IMR-90 (cell line): ENCODE data around the gene OTOG. TPM values are rescaled to one million over a fixed set of nuclear protein-coding genes. Genes with fewer than 3 reads are reported as not detected.

Experiments used
- ATAC-seq: fragments of 200-7000 bp; cut with Tn5 transposase; 2 replicates; pipeline ENCODE4 v1.9.1; 2020; ENCODE audit warnings: low read depth, mild to moderate bottlenecking, moderate library complexity
- BruUV-seq: library from RNA; stranded (reverse); fragments of 400-500 nt; replicated peaks from 2 replicates; lab custom pipeline; 2021; lab: Mats Ljungman, UMichigan
- CTCF ChIA-PET: fragments of 300-600 bp; formaldehyde crosslinking; extraction: SDS; loops from one replicate; lab custom pipeline; 2021; ENCODE audit warnings: antibody characterized with exemption; lab: Yijun Ruan, JAX
- POLR2A ChIA-PET: fragments of 300-600 bp; sonication (Branson Sonifier 250); formaldehyde crosslinking; loops from one replicate; lab custom pipeline; 2022; ENCODE audit warnings: antibody characterized with exemption; ENCODE audit not compliant: unreplicated experiment; lab: Charles Lee
- DNase-seq: peaks from one replicate; pipeline ENCODE4 v3.0.0; 2013
- H2AFZ ChIP-seq: replicated peaks from 2 replicates; pipeline ENCODE3; 2013; ENCODE audit warnings: low read length, mild to moderate bottlenecking; ENCODE audit not compliant: poor library complexity
- H2AK5ac ChIP-seq: 2 replicates; pipeline ENCODE4 v1.6.1; 2013; ENCODE audit warnings: low read depth, low read length, inconsistent platforms
- H2AK9ac ChIP-seq: replicated peaks from 2 replicates; pipeline ENCODE3; 2013; ENCODE audit warnings: mild to moderate bottlenecking, low read depth, low read length, moderate library complexity; ENCODE audit not compliant: poor library complexity
- H2BK120ac ChIP-seq: 2 replicates; pipeline ENCODE4 v1.6.1; 2013; ENCODE audit warnings: low read depth, low read length, inconsistent platforms
- H2BK15ac ChIP-seq: 3 replicates; pipeline ENCODE4 v1.6.1; 2013; ENCODE audit warnings: low read depth, low read length, inconsistent platforms
- H2BK20ac ChIP-seq: 2 replicates; pipeline ENCODE4 v1.6.1; 2013; ENCODE audit warnings: low read depth, mild to moderate bottlenecking, inconsistent platforms, low read length, moderate library complexity
- H2BK5ac ChIP-seq: 2 replicates; pipeline ENCODE4 v1.6.1; 2013; ENCODE audit warnings: mild to moderate bottlenecking, low read depth, low read length, inconsistent platforms; ENCODE audit not compliant: poor library complexity, severe bottlenecking
- H3K14ac ChIP-seq: replicated peaks from 2 replicates; pipeline ENCODE4 v1.6.1; 2013; ENCODE audit warnings: low read depth, low read length, inconsistent platforms
- H3K18ac ChIP-seq: 2 replicates; pipeline ENCODE4 v1.6.1; 2013; ENCODE audit warnings: low read depth, low read length, control low read depth
- H3K23ac ChIP-seq: 2 replicates; pipeline ENCODE4 v1.6.1; 2013; ENCODE audit warnings: low read depth, low read length, inconsistent platforms
- H3K27ac ChIP-seq: 2 replicates; pipeline ENCODE4 v1.5.1; 2013; ENCODE audit warnings: mild to moderate bottlenecking, control low read depth, low read length; ENCODE audit not compliant: insufficient read depth
- H3K27me3 ChIP-seq: 2 replicates; pipeline ENCODE4 v1.6.1; 2013; ENCODE audit warnings: low read length; ENCODE audit not compliant: control insufficient read depth, insufficient read depth
- H3K36me3 ChIP-seq: 2 replicates; pipeline ENCODE4 v1.6.1; 2013; ENCODE audit warnings: low read length, mixed read lengths; ENCODE audit not compliant: control insufficient read depth, insufficient read depth
- H3K4ac ChIP-seq: 2 replicates; pipeline ENCODE4 v1.6.1; 2013; ENCODE audit warnings: low read depth, low read length, inconsistent platforms
- H3K4me1 ChIP-seq: 2 replicates; pipeline ENCODE4 v1.6.1; 2013; ENCODE audit warnings: low read length, mixed read lengths; ENCODE audit not compliant: control insufficient read depth, insufficient read depth
- H3K4me2 ChIP-seq: 2 replicates; pipeline ENCODE4 v1.6.1; 2013; ENCODE audit warnings: low read depth, mild to moderate bottlenecking, control low read depth, low read length, moderate library complexity
- H3K4me3 ChIP-seq: 2 replicates; pipeline ENCODE4 v1.5.1; 2013; ENCODE audit warnings: low read depth, mild to moderate bottlenecking, control low read depth, low read length, moderate library complexity; ENCODE audit not compliant: insufficient read depth
- H3K56ac ChIP-seq: 2 replicates; pipeline ENCODE4 v1.6.1; 2013; ENCODE audit warnings: low read length, inconsistent platforms; ENCODE audit not compliant: insufficient read depth; ENCODE audit errors: extremely low read depth
- H3K79me1 ChIP-seq, 2 experiments: 2 replicates each; pipeline ENCODE4 v1.6.1; 2013; ENCODE audit warnings: low read length in 2 of 2, inconsistent platforms in 1 of 2, low read depth in 1 of 2
- H3K9ac ChIP-seq: 2 replicates; pipeline ENCODE4 v1.6.1; 2013; ENCODE audit warnings: low read depth, low read length, control low read depth
- H3K9me1 ChIP-seq: 2 replicates; pipeline ENCODE4 v1.6.1; 2013; ENCODE audit warnings: low read length, inconsistent platforms; ENCODE audit not compliant: insufficient read depth
- H3K9me3 ChIP-seq: 2 replicates; pipeline ENCODE4 v1.6.1; 2013; ENCODE audit warnings: low read length; ENCODE audit not compliant: control insufficient read depth, insufficient read depth
- H4K20me1 ChIP-seq: 2 replicates; pipeline ENCODE4 v1.6.1; 2013; ENCODE audit warnings: low read length, inconsistent platforms; ENCODE audit not compliant: insufficient read depth
- H4K5ac ChIP-seq: 2 replicates; pipeline ENCODE4 v1.6.1; 2013; ENCODE audit warnings: mild to moderate bottlenecking, low read depth, low read length, control low read depth
- H4K8ac ChIP-seq, 2 experiments: 2 replicates each; pipeline ENCODE4 v1.6.1; 2013; ENCODE audit warnings: low read depth in 2 of 2, low read length in 2 of 2, control low read depth in 1 of 2, inconsistent platforms in 1 of 2
- H4K91ac ChIP-seq: 2 replicates; pipeline ENCODE4 v1.6.1; 2013; ENCODE audit warnings: low read depth, low read length, inconsistent platforms; ENCODE audit not compliant: insufficient read depth
- CHD1 ChIP-seq: IDR thresholded peaks from 2 replicates; pipeline ENCODE4 v1.6.1; 2012; ENCODE audit warnings: low read depth, low read length, improper control_type of control experiment
- ELK1 ChIP-seq: fragments of 150-350 bp; IDR thresholded peaks from 2 replicates; pipeline ENCODE4 v1.6.1; 2016; ENCODE audit warnings: low read depth, mild to moderate bottlenecking, low read length, moderate library complexity, borderline replicate concordance
- FOS ChIP-seq: fragments of 150-350 bp; IDR thresholded peaks from 2 replicates; pipeline ENCODE4 v1.6.1; 2016; ENCODE audit warnings: low read depth, low read length
- NFE2L2 ChIP-seq: fragments of 150-350 bp; IDR thresholded peaks from 2 replicates; pipeline ENCODE4 v1.6.1; 2016; ENCODE audit warnings: low read depth, mild to moderate bottlenecking, low read length
- POLR2A ChIP-seq: IDR thresholded peaks from 2 replicates; pipeline ENCODE4 v1.6.1; 2012; ENCODE audit warnings: mild to moderate bottlenecking, low read depth, low read length
- RAD21 ChIP-seq: IDR thresholded peaks from 2 replicates; pipeline ENCODE4 v1.6.1; 2012; ENCODE audit warnings: low read length, improper control_type of control experiment
- WGBS, 2 experiments: methylation state at CpG; one replicate each; pipeline versions ENCODE4 v1.1.5 to v1.1.7; 2013; ENCODE audit warnings: missing lambda C conversion rate in 2 of 2; ENCODE audit not compliant: insufficient read length in 1 of 2; ENCODE audit errors: extremely low coverage in 2 of 2; 5-methylcytosine and 5-hydroxymethylcytosine counted together
- dilution Hi-C: fragments of 300-500 bp; cut with HindIII; formaldehyde crosslinking; loops from one replicate; pipeline ENCODE4 v1.14.3; 2018; ENCODE audit warnings: low sequenced_read_pairs; ENCODE audit not compliant: unreplicated experiment
- in situ Hi-C: fragments of 300-500 bp; cut with MboI; formaldehyde crosslinking; loops from 3 replicates; pipeline ENCODE4 v1.14.3; 2019; ENCODE audit warnings: low sequenced_read_pairs, inconsistent platforms, mixed read lengths
- intact Hi-C: fragments of 100-400 bp; cut with micrococcal nuclease; formaldehyde crosslinking; loops from 2 replicates; pipeline ENCODE4 v1.10.0; 2022
- polyA plus RNA-seq, 3 experiments: library from polyadenylated mRNA; depleted of rRNA; stranded (reverse); fragments of >200 nt; gene quantifications; 2 replicates each; pipeline ENCODE4 v1.2.3, GENCODE V29; 2012; ENCODE audit warnings: low replicate concordance in 1 of 3
- total RNA-seq: library from RNA; depleted of rRNA; stranded (reverse); fragments of >200 nt; gene quantifications from 2 replicates; pipeline ENCODE4 v1.2.3, GENCODE V29; 2012

OTOG gene
- total and polyA plus RNA-seq, 2 of the 4 experiments (the other 2 are of a cell fraction): not detected

GRCh38 chr11:17505146-17505545 lies 41.9 kb upstream of the OTOG start:
- intact Hi-C loops: loop anchor here (10.0 kb wide), 2 partner anchors 680 to 720 kb away; no protein-coding TSS in a partner anchor
- Histone ChIP-seq H3K4me3 (no peak overlapping the region), H3K14ac (no peak overlapping the region), H3K79me1 (no peaks in the 10 kb centered on the region), H2AFZ (no peak overlapping the region), H2AK5ac (no peak overlapping the region), H4K91ac (no peak overlapping the region), H3K4ac (no peak overlapping the region), H3K18ac (no peak overlapping the region), H4K5ac (no peak overlapping the region), H3K9me1 (no peaks in the 10 kb centered on the region), H3K9ac (no peak overlapping the region), H3K23ac (no peak overlapping the region), H3K9me3 (no peaks in the 10 kb centered on the region), H2BK20ac (no peak overlapping the region), H2BK120ac (no peak overlapping the region), H3K27ac (no peak overlapping the region), H2AK9ac (no peak overlapping the region), H4K20me1 (no peaks in the 10 kb centered on the region), H3K4me2 (no peak overlapping the region), H3K56ac (no peak overlapping the region), H4K8ac (no peak overlapping the region), H2BK5ac (no peak overlapping the region), H2BK15ac (no peak overlapping the region), H3K36me3 (no peaks in the 10 kb centered on the region), H3K27me3 (peaks cover 8% of the 10 kb centered on the region), H3K4me1 (no peaks in the 10 kb centered on the region)
- in situ Hi-C loops: loop anchor here (10.0 to 25.0 kb wide), 2 partner anchors 270 to 568 kb away; no protein-coding TSS in a partner anchor
- CTCF ChIA-PET: interaction anchor here (0.8 to 1.6 kb wide), 2 partner anchors 115 to 121 kb away, joined by 3 to 16 read pairs; no protein-coding TSS in a partner anchor
- WGBS, 2 experiments: no CpG with 5 or more reads among the region's 4 CpGs
- POLR2A ChIA-PET: no interaction called here
- dilution Hi-C loops: no loop called here
- no TSS peak for BruUV-seq
- no peak for TF ChIP-seq NFE2L2
- no peak for TF ChIP-seq FOS
- no peak for TF ChIP-seq RAD21
- no peak for TF ChIP-seq CHD1
- no peak for TF ChIP-seq POLR2A
- TF ChIP-seq ELK1: no peak
- no peak for DNase-seq
- no peak for ATAC-seq
